GM12878 (cell line): ENCODE results near the gene LRRC15. TPM values are rescaled to one million over a fixed set of nuclear protein-coding genes. Genes with fewer than 3 reads are reported as not detected.

Source experiments
- ATAC-seq: fragments of 200-7000 bp; cut with Tn5 transposase; 3 replicates; pipeline ENCODE4 v1.9.1; 2020; ENCODE audit warnings: mild to moderate bottlenecking, moderate library complexity
- Bru-seq: library from RNA; stranded (reverse); fragments of 400-500 nt; gene quantifications from one replicate; lab custom pipeline; 2021; lab: Mats Ljungman, UMichigan
- BruChase-seq, 2 experiments: library from RNA; stranded (reverse); fragments of 400-500 nt; gene quantifications; one replicate each; lab custom pipeline; 2021; lab: Mats Ljungman, UMichigan
- BruUV-seq: library from RNA; stranded (reverse); fragments of 400-500 nt; replicated peaks from 2 replicates; lab custom pipeline; 2021; lab: Mats Ljungman, UMichigan
- CTCF ChIA-PET: fragments of 300-600 bp; sonication (Branson Sonifier 250); formaldehyde crosslinking; extraction: SDS; loops from one replicate; lab custom pipeline; 2021; ENCODE audit warnings: inconsistent platforms; lab: Yijun Ruan, JAX
- POLR2A ChIA-PET: fragments of 350-600 bp; formaldehyde crosslinking; extraction: SDS; loops from one replicate; lab custom pipeline; 2021; ENCODE audit warnings: inconsistent platforms; lab: Charles Lee
- RAD21 ChIA-PET: fragments of 300-600 bp; sonication (Branson Sonifier 250); formaldehyde crosslinking; loops from one replicate; lab custom pipeline; 2023; ENCODE audit warnings: antibody characterized with exemption; ENCODE audit not compliant: unreplicated experiment; lab: Charles Lee
- SMC1A ChIA-PET: fragments of 300-600 bp; sonication (Branson Sonifier 250); formaldehyde crosslinking; loops from one replicate; lab custom pipeline; 2023; ENCODE audit not compliant: unreplicated experiment, uncharacterized antibody; lab: Charles Lee
- DNase-seq: peaks from one replicate; pipeline ENCODE4 v3.0.0-alpha.2; 2011; ENCODE audit warnings: low read depth, low spot score
- FAIRE-seq: peaks from 3 replicates; lab custom pipeline; 2011; peaks lifted over from hg19 to GRCh38; lab: Jason Lieb, UNC
- H2AFZ ChIP-seq: 2 replicates; pipeline ENCODE4 v1.6.0; 2011; ENCODE audit warnings: low read depth, low read length, control low read depth; ENCODE audit not compliant: control insufficient read depth
- H3K27ac ChIP-seq: 2 replicates; pipeline ENCODE4 v1.5.1; 2011; ENCODE audit warnings: control low read depth; ENCODE audit not compliant: control insufficient read depth, insufficient read depth
- H3K27me3 ChIP-seq, 2 experiments: replicated peaks in 1 of 2; 2 replicates each; pipeline versions ENCODE4 v1.6.0 to v1.6.1; 2011; ENCODE audit warnings: low read length in 1 of 2; ENCODE audit not compliant: control insufficient read depth in 2 of 2, insufficient read depth in 2 of 2
- H3K36me3 ChIP-seq, 2 experiments: 2 replicates each; pipeline ENCODE4 v1.5.1; 2011; ENCODE audit warnings: low read length in 1 of 2; ENCODE audit not compliant: control insufficient read depth in 2 of 2, insufficient read depth in 2 of 2
- H3K4me1 ChIP-seq: 2 replicates; pipeline ENCODE4 v1.6.1; 2011; ENCODE audit warnings: mild to moderate bottlenecking, low read length, moderate library complexity, mixed read lengths; ENCODE audit not compliant: control insufficient read depth, insufficient read depth
- H3K4me2 ChIP-seq: 2 replicates; pipeline ENCODE4 v1.6.0; 2011; ENCODE audit warnings: control low read depth; ENCODE audit not compliant: control insufficient read depth, insufficient read depth
- H3K4me3 ChIP-seq: fragments of 200-600 bp; sonication (generic); 2 replicates; pipeline ENCODE4 v1.5.1; 2016
- H3K79me2 ChIP-seq: 2 replicates; pipeline ENCODE4 v1.6.0; 2011; ENCODE audit warnings: low read length; ENCODE audit not compliant: control insufficient read depth, insufficient read depth
- H3K9ac ChIP-seq: 2 replicates; pipeline ENCODE4 v1.8.0; 2011; ENCODE audit warnings: low read length, control low read depth, mixed read lengths; ENCODE audit not compliant: control insufficient read depth, insufficient read depth
- H3K9me3 ChIP-seq: replicated peaks from 3 replicates; pipeline ENCODE4 v1.5.1; 2011; ENCODE audit warnings: mild to moderate bottlenecking, low read length; ENCODE audit not compliant: control insufficient read depth, insufficient read depth
- H4K20me1 ChIP-seq: 2 replicates; pipeline ENCODE4 v1.6.0; 2011; ENCODE audit not compliant: control insufficient read depth, insufficient read depth
- FOS ChIP-seq: IDR thresholded peaks from 3 replicates; pipeline ENCODE4 v1.6.1; 2011; ENCODE audit warnings: borderline replicate concordance; ENCODE audit not compliant: insufficient read length; ENCODE audit errors: extremely low read depth
- FOXM1 ChIP-seq: IDR thresholded peaks from 2 replicates; pipeline ENCODE4 v1.6.1; 2012; ENCODE audit warnings: low read depth, mild to moderate bottlenecking, inconsistent platforms, low read length, moderate library complexity
- HDAC2 ChIP-seq: fragments of 200-600 bp; sonication (generic); IDR thresholded peaks from 2 replicates; pipeline ENCODE4 v1.6.1; 2017
- IRF4 ChIP-seq: IDR thresholded peaks from 2 replicates; pipeline ENCODE4 v1.6.1; 2011; ENCODE audit warnings: low read depth, low read length
- JUND ChIP-seq: IDR thresholded peaks from 2 replicates; pipeline ENCODE4 v1.6.1; 2012; ENCODE audit warnings: low read depth, mild to moderate bottlenecking, low read length, improper control_type of control experiment, moderate library complexity
- KAT2A ChIP-seq: conservative IDR thresholded peaks from 2 replicates; pipeline ENCODE4 v1.6.1; 2011; ENCODE audit warnings: low read depth, low read length; ENCODE audit not compliant: control insufficient read depth
- NR2C1 ChIP-seq: fragments of 450-650 bp; IDR thresholded peaks from 2 replicates; pipeline ENCODE4 v1.6.1; 2017; ENCODE audit warnings: antibody characterized with exemption, mild to moderate bottlenecking, moderate library complexity
- POLR2AphosphoS5 ChIP-seq: IDR thresholded peaks from 2 replicates; pipeline ENCODE4 v1.6.1; 2011; ENCODE audit warnings: mild to moderate bottlenecking, low read length, inconsistent platforms
- RCOR1 ChIP-seq: conservative IDR thresholded peaks from 2 replicates; pipeline ENCODE4 v1.6.1; 2012; ENCODE audit warnings: low read depth, low read length, improper control_type of control experiment
- SMARCA5 ChIP-seq: fragments of 450-650 bp; IDR thresholded peaks from 2 replicates; pipeline ENCODE4 v1.6.1; 2017; ENCODE audit warnings: mild to moderate bottlenecking
- ZNF207 ChIP-seq: fragments of 450-650 bp; IDR thresholded peaks from 2 replicates; pipeline ENCODE4 v1.6.1; 2014; ENCODE audit warnings: antibody characterized with exemption, mild to moderate bottlenecking, borderline replicate concordance
- ZNF217 ChIP-seq: fragments of 450-650 bp; IDR thresholded peaks from 2 replicates; pipeline ENCODE4 v1.6.1; 2017; ENCODE audit warnings: antibody characterized with exemption, mild to moderate bottlenecking
- WGBS: methylation state at CpG from one replicate; pipeline ENCODE4 v1.1.6; 2016; ENCODE audit warnings: low lambda C conversion rate; ENCODE audit not compliant: insufficient replicate concordance, insufficient coverage; ENCODE audit errors: missing lambda C conversion rate; 5-methylcytosine and 5-hydroxymethylcytosine counted together
- in situ Hi-C: fragments of 300-500 bp; cut with MboI; formaldehyde crosslinking; loops from 9 replicates; pipeline ENCODE4 v1.14.3; 2018; ENCODE audit warnings: mixed read lengths
- intact Hi-C: fragments of 100-400 bp; cut with micrococcal nuclease; formaldehyde crosslinking; loops from one replicate; pipeline ENCODE4 v1.14.2; 2022; ENCODE audit not compliant: unreplicated experiment
- long read RNA-seq, 2 experiments: library from polyadenylated mRNA; unstranded; transcript quantifications; one replicate each; pipeline ENCODE4 v2.0.0, GENCODE V29; 2019 to 2020
- polyA minus RNA-seq, 3 experiments: library from RNA; depleted of rRNA, polyadenylated mRNA; stranded (reverse); fragments of >200 nt; gene quantifications; 2 replicates each; pipeline ENCODE4 v1.2.3, GENCODE V29; 2011
- polyA plus RNA-seq, 11 experiments: library from polyadenylated mRNA; depleted of rRNA in 4 of 11; unstranded in 6 of 11; stranded (reverse) in 5 of 11; fragments of >200 nt; fragmentation: Nextera tagmentation in 4 of 11; fragmentation: Illumina TruSeq in 1 of 11; extraction: Ambion mirVana in 4 of 11; extraction: Trizol in 1 of 11; gene quantifications; 1 replicate in 1 of 11; 2 replicates in 10 of 11; pipeline versions ENCODE4 v1.2.1 to v1.2.3, GENCODE V29; 2011 to 2016; ENCODE audit warnings: inconsistent platforms in 2 of 11, missing spikeins in 2 of 11, low read depth in 1 of 11
- total RNA-seq, 4 experiments: library from RNA; depleted of rRNA in 3 of 4; stranded (reverse); fragments of >200 nt in 3 of 4; fragmentation: Illumina TruSeq in 1 of 4; extraction: Trizol in 1 of 4; gene quantifications; 2 replicates each; pipeline versions ENCODE4 v1.2.1 to v1.2.3, GENCODE V29; 2013 to 2021
- TF ChIP-seq, protein P1 (sequence below): IDR thresholded peaks from 2 replicates; pipeline ENCODE4 v1.6.1; 2012; ENCODE audit warnings: improper control_type of control experiment, low read depth, low read length; ENCODE audit not compliant: insufficient replicate concordance
- TF ChIP-seq, protein P2 (sequence below): IDR thresholded peaks from 2 replicates; pipeline ENCODE4 v1.6.1; 2011; ENCODE audit warnings: borderline replicate concordance, low read depth, mild to moderate bottlenecking, moderate library complexity, mixed read lengths, low read length; ENCODE audit not compliant: insufficient read depth; ENCODE audit errors: extremely low read length

LRRC15 gene
- total RNA-seq (2013; cell fraction: nucleolus; rRNA removed), result not detected in 2 replicates
- total RNA-seq (2014; rRNA removed) (not detected in 2 replicates), total RNA-seq (2014; rRNA removed; fragmentation: Illumina TruSeq; extraction: Trizol) (not detected in 2 replicates), total RNA-seq (2021) (not detected in 2 replicates), polyA plus RNA-seq (2011; rRNA removed) (not detected in 2 replicates), polyA plus RNA-seq (2014; fragmentation: Illumina TruSeq; extraction: Trizol) (not detected in 2 replicates), polyA plus RNA-seq (2014; fragmentation: Nextera tagmentation; extraction: Ambion mirVana) (not detected), polyA plus RNA-seq (2014; rRNA removed) (not detected in 2 replicates), polyA plus RNA-seq (2016; fragmentation: Nextera tagmentation; extraction: Ambion mirVana) (not detected), polyA minus RNA-seq (2011; rRNA and poly(A)+ RNA removed) (not detected in 2 replicates), Bru-seq, nascent RNA (not detected), BruChase-seq, experiment 1, labeled RNA remaining after a 6-hour chase (percentile 7 among the genes with signal in this experiment), BruChase-seq, experiment 2, labeled RNA remaining after a 2-hour chase (percentile 10 among the genes with signal in this experiment)
- not detected for polyA plus RNA-seq (2011; ENCODE audit: low read depth)
- polyA plus RNA-seq (2011; cell fraction: cytosol; rRNA removed), result not detected in 2 replicates
- not detected in 2 replicates for polyA plus RNA-seq (2011; cell fraction: nucleus; rRNA removed)
- polyA plus RNA-seq (2012), result not detected in 2 replicates
- polyA minus RNA-seq (2011; cell fraction: cytosol; rRNA and poly(A)+ RNA removed), result not detected in 2 replicates
- polyA minus RNA-seq (2011; cell fraction: nucleus; rRNA and poly(A)+ RNA removed), result not detected in 2 replicates
- long read RNA-seq, experiment 1, result 0 reads
- long read RNA-seq, experiment 2, result 0 reads

DNA sequence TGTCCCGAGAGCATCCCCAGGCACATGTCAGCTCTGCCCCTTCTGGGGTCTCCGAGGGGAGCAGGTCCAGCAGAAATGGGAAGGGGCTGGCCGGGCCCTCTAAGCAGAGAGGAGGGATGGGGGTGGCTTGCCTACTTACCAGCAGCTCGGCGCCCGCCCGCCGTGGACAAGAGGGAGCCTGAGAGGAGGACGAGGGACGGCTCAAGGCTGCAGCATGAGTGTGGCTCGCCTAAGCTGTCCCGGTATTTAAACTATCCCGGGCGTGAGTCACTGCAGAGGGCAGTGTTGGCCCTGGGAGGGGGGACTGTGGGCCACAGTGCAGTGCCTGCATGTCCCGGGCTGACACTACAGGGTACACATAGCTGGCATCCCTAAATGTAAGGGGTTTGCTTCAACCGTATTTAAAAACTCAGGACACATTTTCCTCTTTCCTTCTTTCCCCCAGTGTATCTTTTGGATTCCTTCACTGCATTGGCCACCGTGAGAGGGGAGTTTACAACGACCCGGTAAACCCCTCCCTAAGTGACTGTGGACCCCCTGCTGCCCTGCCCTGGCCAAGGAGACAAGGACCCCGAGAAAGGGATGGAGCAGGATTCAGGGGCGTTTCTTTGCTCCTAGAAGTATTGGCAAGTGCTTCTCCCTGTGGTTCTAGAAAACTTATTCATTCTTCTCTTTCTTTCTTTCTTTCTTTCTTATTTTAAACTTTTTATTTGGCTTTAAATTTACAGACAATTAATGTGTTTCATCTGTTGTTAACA, at the start of gene LRRC15:
Gene LRRC15 (minus strand): TSS at position 222 of the 758 bp plus-strand sequence. CDS start 8,700 bp downstream, outside the sequence.
- Histone ChIP-seq H2AFZ (no peak within 1 kb of the TSS), H3K27me3 (peaks cover 8 to 12% of the 10 kb centered on the region in 2 experiments; a peak in 3 of 4 replicates), H4K20me1 (no peaks in the 10 kb centered on the region), H3K4me1 (no peaks in the 10 kb centered on the region), H3K27ac (no peak within 1 kb of the TSS), H3K9me3 (no peaks in the 10 kb centered on the region), H3K36me3 (no peaks in the 10 kb centered on the region), H3K4me2 (no peak within 1 kb of the TSS), H3K4me3 (no peak within 1 kb of the TSS), H3K79me2 (no peaks in the 10 kb centered on the region), H3K9ac (no peak within 1 kb of the TSS)
- intact Hi-C loops (no loop called here), in situ Hi-C loops (no loop called here)
- FAIRE-seq, result no peak
- ChIA-PET SMC1A (no interaction called here), RAD21 (no interaction called here), CTCF (no interaction called here), POLR2A (no interaction called here)
- BruUV-seq, result no TSS peak
- peak; percentile 46 for ATAC-seq
- no peak for DNase-seq
- TF ChIP-seq KAT2A (no peak), FOS (no peak), HDAC2 (no peak), RCOR1 (no peak), IRF4 (no peak), ZNF207 (no peak), FOXM1 (no peak), POLR2AphosphoS5 (no peak), NR2C1 (no peak), JUND (no peak), SMARCA5 (no peak), ZNF217 (no peak)
- TF ChIP-seq, protein P1, sequence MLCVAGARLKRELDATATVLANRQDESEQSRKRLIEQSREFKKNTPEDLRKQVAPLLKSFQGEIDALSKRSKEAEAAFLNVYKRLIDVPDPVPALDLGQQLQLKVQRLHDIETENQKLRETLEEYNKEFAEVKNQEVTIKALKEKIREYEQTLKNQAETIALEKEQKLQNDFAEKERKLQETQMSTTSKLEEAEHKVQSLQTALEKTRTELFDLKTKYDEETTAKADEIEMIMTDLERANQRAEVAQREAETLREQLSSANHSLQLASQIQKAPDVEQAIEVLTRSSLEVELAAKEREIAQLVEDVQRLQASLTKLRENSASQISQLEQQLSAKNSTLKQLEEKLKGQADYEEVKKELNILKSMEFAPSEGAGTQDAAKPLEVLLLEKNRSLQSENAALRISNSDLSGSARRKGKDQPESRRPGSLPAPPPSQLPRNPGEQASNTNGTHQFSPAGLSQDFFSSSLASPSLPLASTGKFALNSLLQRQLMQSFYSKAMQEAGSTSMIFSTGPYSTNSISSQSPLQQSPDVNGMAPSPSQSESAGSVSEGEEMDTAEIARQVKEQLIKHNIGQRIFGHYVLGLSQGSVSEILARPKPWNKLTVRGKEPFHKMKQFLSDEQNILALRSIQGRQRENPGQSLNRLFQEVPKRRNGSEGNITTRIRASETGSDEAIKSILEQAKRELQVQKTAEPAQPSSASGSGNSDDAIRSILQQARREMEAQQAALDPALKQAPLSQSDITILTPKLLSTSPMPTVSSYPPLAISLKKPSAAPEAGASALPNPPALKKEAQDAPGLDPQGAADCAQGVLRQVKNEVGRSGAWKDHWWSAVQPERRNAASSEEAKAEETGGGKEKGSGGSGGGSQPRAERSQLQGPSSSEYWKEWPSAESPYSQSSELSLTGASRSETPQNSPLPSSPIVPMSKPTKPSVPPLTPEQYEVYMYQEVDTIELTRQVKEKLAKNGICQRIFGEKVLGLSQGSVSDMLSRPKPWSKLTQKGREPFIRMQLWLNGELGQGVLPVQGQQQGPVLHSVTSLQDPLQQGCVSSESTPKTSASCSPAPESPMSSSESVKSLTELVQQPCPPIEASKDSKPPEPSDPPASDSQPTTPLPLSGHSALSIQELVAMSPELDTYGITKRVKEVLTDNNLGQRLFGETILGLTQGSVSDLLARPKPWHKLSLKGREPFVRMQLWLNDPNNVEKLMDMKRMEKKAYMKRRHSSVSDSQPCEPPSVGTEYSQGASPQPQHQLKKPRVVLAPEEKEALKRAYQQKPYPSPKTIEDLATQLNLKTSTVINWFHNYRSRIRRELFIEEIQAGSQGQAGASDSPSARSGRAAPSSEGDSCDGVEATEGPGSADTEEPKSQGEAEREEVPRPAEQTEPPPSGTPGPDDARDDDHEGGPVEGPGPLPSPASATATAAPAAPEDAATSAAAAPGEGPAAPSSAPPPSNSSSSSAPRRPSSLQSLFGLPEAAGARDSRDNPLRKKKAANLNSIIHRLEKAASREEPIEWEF, result no peak
- TF ChIP-seq, protein P2, sequence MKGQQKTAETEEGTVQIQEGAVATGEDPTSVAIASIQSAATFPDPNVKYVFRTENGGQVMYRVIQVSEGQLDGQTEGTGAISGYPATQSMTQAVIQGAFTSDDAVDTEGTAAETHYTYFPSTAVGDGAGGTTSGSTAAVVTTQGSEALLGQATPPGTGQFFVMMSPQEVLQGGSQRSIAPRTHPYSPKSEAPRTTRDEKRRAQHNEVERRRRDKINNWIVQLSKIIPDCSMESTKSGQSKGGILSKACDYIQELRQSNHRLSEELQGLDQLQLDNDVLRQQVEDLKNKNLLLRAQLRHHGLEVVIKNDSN, result no peak
- 25% methylated on average over 21 of the region's 21 CpGs for WGBS
